Measurements from ENCODE around the gene GASK1A. TPM values are rescaled to one million over a fixed set of nuclear protein-coding genes. Genes with fewer than 3 reads are reported as not detected.

The GASK1A gene
- polyA plus RNA-seq, 2 of the 4 experiments (the other 2 are of a cell fraction), result not detected

- ChIA-PET CTCF (no interaction called here), POLR2A (no interaction called here)
- no peak for DNase-seq (ENCODE audit: low read depth in 1 of 2, low spot score in 1 of 2)
- H3K4me1 ChIP-seq, result no peaks in the 10 kb centered on the region
- H3K9me3 ChIP-seq, result no peaks in the 10 kb centered on the region
- no peak overlapping the region for H3K27ac ChIP-seq
- TF ChIP-seq ZFP36 (IDR thresholded peaks at IDR 0.05; ENCODE audit: borderline replicate concordance, partially characterized antibody) (no peak), TP53 (CRISPR knock-in tag; IDR thresholded peaks at IDR 0.05) (no peak), EHMT2 (IDR thresholded peaks at IDR 0.05; ENCODE audit: low read depth) (no peak), PHF8 (IDR thresholded peaks at IDR 0.05; ENCODE audit: borderline replicate concordance, low read depth) (no peak), EP300 (IDR thresholded peaks at IDR 0.05) (no peak), FOXS1 (CRISPR knock-in tag; IDR thresholded peaks at IDR 0.05) (no peak), MAX (IDR thresholded peaks at IDR 0.05) (no peak), HOXB5 (CRISPR knock-in tag; IDR thresholded peaks at IDR 0.05) (no peak), E2F6 (IDR thresholded peaks at IDR 0.05; ENCODE audit: borderline replicate concordance, low read depth) (no peak)
- 34% methylated on average over 4 of the region's 4 CpGs for WGBS (ENCODE audit: missing lambda C conversion rate)
- ATAC-seq, result no peak
- H3K4me2 ChIP-seq, result no peak overlapping the region
- no peak overlapping the region for H3K4me3 ChIP-seq
- FAIRE-seq, result no peak
Measured at GRCh38 chr3:42984701-42985100, 5.6 kb downstream of the GASK1A start.

GRCh38 chr3:42988097-42988496, 9.0 kb downstream of the GASK1A start:
- FAIRE-seq (no peak), ATAC-seq (no peak), DNase-seq (ENCODE audit: low read depth in 1 of 2, low spot score in 1 of 2) (no peak)
- ChIA-PET POLR2A (no interaction called here), CTCF (interaction anchor here (1.2 kb wide), 1 partner anchor 27 kb away, joined by 5 read pairs; no protein-coding TSS in a partner anchor)
- Histone ChIP-seq H3K9me3 (no peaks in the 10 kb centered on the region), H3K4me3 (no peak overlapping the region), H3K27ac (no peak overlapping the region), H3K4me1 (no peaks in the 10 kb centered on the region), H3K4me2 (no peak overlapping the region)
- TF ChIP-seq MAFK (IDR thresholded peaks at IDR 0.05; ENCODE audit: partially characterized antibody), result no peak
- TF ChIP-seq POLR2AphosphoS2 (conservative IDR thresholded peaks at IDR 0.05; ENCODE audit: low read length), result no peak
- TF ChIP-seq MAZ (IDR thresholded peaks at IDR 0.05; ENCODE audit: borderline replicate concordance, low read depth, low read length), result no peak
- TF ChIP-seq HOXB5 (CRISPR knock-in tag; IDR thresholded peaks at IDR 0.05), result no peak
- TF ChIP-seq MYC (IDR thresholded peaks at IDR 0.05; ENCODE audit: borderline replicate concordance, low read length), result no peak
- TF ChIP-seq FOSL2 (IDR thresholded peaks at IDR 0.05), result no peak
- no peak for TF ChIP-seq FOSL2 (CRISPR knock-in tag; IDR thresholded peaks at IDR 0.05)
- TF ChIP-seq SREBF2 (IDR thresholded peaks at IDR 0.05), result no peak
- TF ChIP-seq FOSB (CRISPR knock-in tag; IDR thresholded peaks at IDR 0.05), result no peak
- no peak for TF ChIP-seq BHLHE40 (IDR thresholded peaks at IDR 0.05; ENCODE audit: low read depth, low read length)
- no peak for TF ChIP-seq CBX2 (IDR thresholded peaks at IDR 0.05; ENCODE audit: borderline replicate concordance, low read depth)
- no peak for TF ChIP-seq EP300 (IDR thresholded peaks at IDR 0.05)
- no peak for TF ChIP-seq REST (IDR thresholded peaks at IDR 0.05)
- no peak for TF ChIP-seq HOXA7 (CRISPR knock-in tag; IDR thresholded peaks at IDR 0.05)
- no peak for TF ChIP-seq RFX5 (IDR thresholded peaks at IDR 0.05)
- no peak for TF ChIP-seq ZC3H11A (IDR thresholded peaks at IDR 0.05)
- no peak for TF ChIP-seq E2F6 (IDR thresholded peaks at IDR 0.05; ENCODE audit: borderline replicate concordance, low read depth)
- 0% methylated on average over 3 of the region's 3 CpGs for WGBS (ENCODE audit: missing lambda C conversion rate)

All from A549 (cell line).